NB4 (cell line): ENCODE results near the gene MINDY1.

ENCODE experiments used
- CTCF ChIP-seq: IDR thresholded peaks from one replicate; pipeline ENCODE4 v1.5.1; 2012; ENCODE audit warnings: low read depth, low read length
- MYC ChIP-seq: IDR thresholded peaks from 2 replicates; pipeline ENCODE4 v1.6.1; 2011; ENCODE audit warnings: low read depth, low read length
- POLR2A ChIP-seq: IDR thresholded peaks from 2 replicates; pipeline ENCODE4 v1.6.1; 2011; ENCODE audit warnings: mild to moderate bottlenecking; ENCODE audit not compliant: insufficient read length; ENCODE audit errors: extremely low read depth

GRCh38 chr1:150974580-150975478, 31.9 kb downstream of the MINDY1 start, which contains the start of gene CERS2:
- TF ChIP-seq CTCF (no peak), POLR2A (peak; percentile 40), MYC (no peak)
